ENCODE data around the gene RAPGEF5. TPM values are rescaled to one million over a fixed set of nuclear protein-coding genes. Genes with fewer than 3 reads are reported as not detected.

The RAPGEF5 gene
- total and polyA plus RNA-seq, 4 donors: 7.1 to 54.8 (median 13.0) TPM

DNA sequence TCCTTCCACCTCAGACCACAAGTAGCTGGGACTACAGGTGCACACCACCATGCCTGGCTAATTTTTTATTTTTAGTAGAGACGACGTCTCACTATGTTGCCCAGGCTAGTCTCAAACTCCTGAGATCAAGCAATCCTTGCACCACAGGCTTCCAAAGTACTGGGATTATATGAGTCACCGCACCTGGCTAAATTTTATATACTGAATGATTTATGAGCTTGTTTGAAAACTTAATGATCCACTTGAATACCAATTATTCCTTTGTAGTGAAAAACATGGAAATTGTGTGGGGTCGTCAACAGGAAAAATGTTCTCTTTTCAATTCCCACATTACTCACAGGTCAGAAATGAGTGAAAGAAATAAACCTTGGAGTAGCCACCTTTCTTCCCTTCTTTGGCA, 31.3 kb downstream of the RAPGEF5 start:
- Histone ChIP-seq H3K4me3 (ENCODE audit: low read depth in 1 of 3, low read length in 3 of 3) (no peak overlapping the region), H3K36me3 (ENCODE audit: control insufficient read depth in 4 of 4, insufficient read depth in 3 of 4, low read depth in 1 of 4, low read length in 3 of 4) (peaks cover 0 to 2% (median 0%) of the 10 kb centered on the region in 4 donors), H3K4me1 (ENCODE audit: control insufficient read depth in 4 of 4, insufficient read depth in 4 of 4, low read length in 3 of 4) (peaks cover 0 to 4% (median 3%) of the 10 kb centered on the region in 4 donors), H3K9me3 (ENCODE audit: control insufficient read depth in 4 of 4, low read length in 3 of 4) (no peaks in the 10 kb centered on the region), H3K27me3 (ENCODE audit: control insufficient read depth in 4 of 4, insufficient read depth in 4 of 4, low read length in 3 of 4) (no peaks in the 10 kb centered on the region), H3K27ac (ENCODE audit: low read depth in 1 of 2, low read length in 2 of 2) (no peak overlapping the region), H3K9ac (ENCODE audit: low read depth in 1 of 2, low read length in 2 of 2) (no peak overlapping the region)
- no peak for TF ChIP-seq RAD21 (IDR thresholded peaks at IDR 0.05)
- TF ChIP-seq, protein P1, sequence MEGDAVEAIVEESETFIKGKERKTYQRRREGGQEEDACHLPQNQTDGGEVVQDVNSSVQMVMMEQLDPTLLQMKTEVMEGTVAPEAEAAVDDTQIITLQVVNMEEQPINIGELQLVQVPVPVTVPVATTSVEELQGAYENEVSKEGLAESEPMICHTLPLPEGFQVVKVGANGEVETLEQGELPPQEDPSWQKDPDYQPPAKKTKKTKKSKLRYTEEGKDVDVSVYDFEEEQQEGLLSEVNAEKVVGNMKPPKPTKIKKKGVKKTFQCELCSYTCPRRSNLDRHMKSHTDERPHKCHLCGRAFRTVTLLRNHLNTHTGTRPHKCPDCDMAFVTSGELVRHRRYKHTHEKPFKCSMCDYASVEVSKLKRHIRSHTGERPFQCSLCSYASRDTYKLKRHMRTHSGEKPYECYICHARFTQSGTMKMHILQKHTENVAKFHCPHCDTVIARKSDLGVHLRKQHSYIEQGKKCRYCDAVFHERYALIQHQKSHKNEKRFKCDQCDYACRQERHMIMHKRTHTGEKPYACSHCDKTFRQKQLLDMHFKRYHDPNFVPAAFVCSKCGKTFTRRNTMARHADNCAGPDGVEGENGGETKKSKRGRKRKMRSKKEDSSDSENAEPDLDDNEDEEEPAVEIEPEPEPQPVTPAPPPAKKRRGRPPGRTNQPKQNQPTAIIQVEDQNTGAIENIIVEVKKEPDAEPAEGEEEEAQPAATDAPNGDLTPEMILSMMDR (IDR thresholded peaks at IDR 0.05; ENCODE audit: low read depth, low read length, missing input control): no peak
- no peak for TF ChIP-seq RXRA (IDR thresholded peaks at IDR 0.05)
- no peak for TF ChIP-seq EGR1 (IDR thresholded peaks at IDR 0.05; ENCODE audit: low read depth in 2 of 2)
- TF ChIP-seq YY1 (IDR thresholded peaks at IDR 0.05): no peak
- TF ChIP-seq HNF4G (IDR thresholded peaks at IDR 0.05): no peak
- TF ChIP-seq REST (IDR thresholded peaks at IDR 0.05): no peak
- TF ChIP-seq SP1 (IDR thresholded peaks at IDR 0.05): no peak
- no peak for TF ChIP-seq NR2F2 (IDR thresholded peaks at IDR 0.05)
- TF ChIP-seq JUND (IDR thresholded peaks at IDR 0.05): no peak
- TF ChIP-seq, protein P2, sequence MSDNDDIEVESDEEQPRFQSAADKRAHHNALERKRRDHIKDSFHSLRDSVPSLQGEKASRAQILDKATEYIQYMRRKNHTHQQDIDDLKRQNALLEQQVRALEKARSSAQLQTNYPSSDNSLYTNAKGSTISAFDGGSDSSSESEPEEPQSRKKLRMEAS (IDR thresholded peaks at IDR 0.05): no peak
- TF ChIP-seq ZBTB33 (IDR thresholded peaks at IDR 0.05): no peak
- no peak for TF ChIP-seq GABPA (IDR thresholded peaks at IDR 0.05 in 1 of 2, conservative IDR thresholded peaks at IDR 0.05 in 1 of 2)
- no peak for TF ChIP-seq FOXA2 (IDR thresholded peaks at IDR 0.05)
- no peak for TF ChIP-seq FOXA1 (IDR thresholded peaks at IDR 0.05)
- no peak for TF ChIP-seq TAF1 (conservative IDR thresholded peaks at IDR 0.05)
- TF ChIP-seq ATF3 (IDR thresholded peaks at IDR 0.05): no peak
- no peak for TF ChIP-seq HNF4A (conservative IDR thresholded peaks at IDR 0.05)
- WGBS: 89% methylated on average over 4 of the region's 4 CpGs
- no peak for DNase-seq (ENCODE audit: low spot score)
